H1 (cell line): ENCODE measurements around the gene ZNF692. TPM values are rescaled to one million over a fixed set of nuclear protein-coding genes. Genes with fewer than 3 reads are reported as not detected.

ENCODE experiments used
- CTCF ChIA-PET: fragments of 300-600 bp; sonication (Branson Sonifier 250); formaldehyde crosslinking; loops from one replicate; lab custom pipeline; 2021; ENCODE audit not compliant: partially characterized antibody; lab: Charles Lee
- POLR2A ChIA-PET: fragments of 300-600 bp; sonication (Branson Sonifier 250); formaldehyde crosslinking; loops from one replicate; lab custom pipeline; 2021; ENCODE audit warnings: inconsistent platforms; ENCODE audit not compliant: partially characterized antibody; lab: Charles Lee
- DNase-seq, 2 experiments: peaks; one replicate each; pipeline versions ENCODE4 v3.0.0 to v3.0.0-alpha.2; 2010 to 2022; ENCODE audit warnings: low spot score in 2 of 2, low read depth in 1 of 2, mixed read lengths in 1 of 2
- FAIRE-seq: peaks from 2 replicates; lab custom pipeline; 2011; peaks lifted over from hg19 to GRCh38; lab: Jason Lieb, UNC
- H2AFZ ChIP-seq: 2 replicates; pipeline ENCODE4 v1.8.1; 2012; ENCODE audit warnings: low read length, inconsistent platforms
- H2AK5ac ChIP-seq: 2 replicates; pipeline ENCODE4 v1.6.1; 2013; ENCODE audit warnings: low read depth, low read length
- H2BK120ac ChIP-seq: replicated peaks from 2 replicates; pipeline ENCODE3; 2013; ENCODE audit warnings: low read depth, low read length, inconsistent platforms
- H2BK12ac ChIP-seq: 2 replicates; pipeline ENCODE4 v1.6.1; 2013; ENCODE audit warnings: low read depth, low read length
- H2BK15ac ChIP-seq: 2 replicates; pipeline ENCODE4 v1.6.1; 2013; ENCODE audit warnings: low read length
- H2BK20ac ChIP-seq: 2 replicates; pipeline ENCODE4 v1.6.1; 2013; ENCODE audit warnings: low read length
- H2BK5ac ChIP-seq: 2 replicates; pipeline ENCODE4 v1.6.1; 2013; ENCODE audit warnings: low read depth, low read length
- H3K14ac ChIP-seq: 2 replicates; pipeline ENCODE4 v1.6.1; 2013; ENCODE audit warnings: inconsistent platforms; ENCODE audit not compliant: insufficient read length
- H3K18ac ChIP-seq: 2 replicates; pipeline ENCODE4 v1.6.1; 2013; ENCODE audit warnings: low read length; ENCODE audit errors: extremely low read depth
- H3K23ac ChIP-seq: 2 replicates; pipeline ENCODE4 v1.6.1; 2013; ENCODE audit warnings: inconsistent platforms; ENCODE audit not compliant: insufficient read length
- H3K23me2 ChIP-seq: 2 replicates; pipeline ENCODE4 v1.6.1; 2013; ENCODE audit warnings: low read depth, low read length
- H3K27ac ChIP-seq: 2 replicates; pipeline ENCODE4 v1.6.1; 2011; ENCODE audit warnings: low read depth, low read length, inconsistent platforms
- H3K27me3 ChIP-seq, 4 experiments: replicated peaks in 1 of 4; 1 replicate in 1 of 4; 2 replicates in 3 of 4; pipeline versions ENCODE4 v1.6.1 to v1.8.1; 2011 to 2013; ENCODE audit warnings: low read length in 3 of 4, mild to moderate bottlenecking in 3 of 4, inconsistent platforms in 2 of 4, mixed read lengths in 2 of 4, moderate library complexity in 1 of 4; ENCODE audit not compliant: control insufficient read depth in 3 of 4, insufficient read depth in 3 of 4; ENCODE audit errors: extremely low read depth in 1 of 4
- H3K36me3 ChIP-seq, 4 experiments: 2 replicates each; pipeline versions ENCODE4 v1.6.1 to v1.8.1; 2011 to 2013; ENCODE audit warnings: mild to moderate bottlenecking in 4 of 4, low read length in 3 of 4, moderate library complexity in 2 of 4, control low read depth in 1 of 4, inconsistent platforms in 1 of 4; ENCODE audit not compliant: insufficient read depth in 4 of 4, control insufficient read depth in 2 of 4
- H3K4ac ChIP-seq: replicated peaks from 2 replicates; pipeline ENCODE3; 2013; ENCODE audit warnings: low read length, low read depth, mixed read lengths, inconsistent platforms; ENCODE audit not compliant: insufficient read length
- H3K4me1 ChIP-seq, 4 experiments: replicated peaks in 1 of 4; 1 replicate in 1 of 4; 2 replicates in 3 of 4; pipeline versions ENCODE4 v1.6.1 to v1.8.1; 2011 to 2013; ENCODE audit warnings: low read length in 3 of 4, inconsistent platforms in 2 of 4, mixed read lengths in 1 of 4; ENCODE audit not compliant: insufficient read depth in 4 of 4, control insufficient read depth in 3 of 4
- H3K4me2 ChIP-seq, 2 experiments: 2 replicates each; pipeline versions ENCODE4 v1.6.1 to v1.8.1; 2011 to 2013; ENCODE audit warnings: low read depth in 2 of 2, low read length in 2 of 2, control low read depth in 1 of 2, inconsistent platforms in 1 of 2, mild to moderate bottlenecking in 1 of 2; ENCODE audit not compliant: insufficient read depth in 1 of 2
- H3K4me3 ChIP-seq, 4 experiments: fragments of 200-600, 300-600 bp in 1 of 4; sonication (generic), shearing (Covaris generic), sonication (Bioruptor Twin) in 1 of 4; 2 replicates each; pipeline versions ENCODE4 v1.5.1 to v1.8.1; 2011 to 2016; ENCODE audit warnings: low read length in 4 of 4, low read depth in 3 of 4, control low read depth in 2 of 4, inconsistent platforms in 2 of 4, mild to moderate bottlenecking in 2 of 4, mixed read lengths in 1 of 4, moderate library complexity in 1 of 4; ENCODE audit not compliant: insufficient read depth in 2 of 4; ENCODE audit errors: extremely low read depth in 1 of 4
- H3K56ac ChIP-seq: replicated peaks from 2 replicates; pipeline ENCODE3; 2013; ENCODE audit warnings: low read depth, mild to moderate bottlenecking, mixed read lengths, low read length, inconsistent platforms; ENCODE audit not compliant: insufficient read length
- H3K79me1 ChIP-seq: 2 replicates; pipeline ENCODE4 v1.6.1; 2013; ENCODE audit warnings: low read depth, low read length, control low read depth
- H3K79me2 ChIP-seq, 2 experiments: 2 replicates each; pipeline versions ENCODE4 v1.6.1 to v1.8.1; 2012 to 2013; ENCODE audit warnings: low read length in 2 of 2, mild to moderate bottlenecking in 2 of 2, inconsistent platforms in 1 of 2; ENCODE audit not compliant: insufficient read depth in 2 of 2, control insufficient read depth in 1 of 2
- H3K9ac ChIP-seq, 4 experiments: replicated peaks in 1 of 4; 1 replicate in 1 of 4; 2 replicates in 3 of 4; pipeline versions ENCODE4 v1.6.1 to v1.8.1; 2011 to 2013; ENCODE audit warnings: low read depth in 3 of 4, low read length in 3 of 4, control low read depth in 2 of 4, mild to moderate bottlenecking in 2 of 4, moderate library complexity in 2 of 4, inconsistent platforms in 1 of 4; ENCODE audit errors: extremely low read depth in 1 of 4
- H3K9me3 ChIP-seq, 2 experiments: 2 replicates each; pipeline versions ENCODE4 v1.6.1 to v1.8.1; 2012 to 2013; ENCODE audit warnings: mild to moderate bottlenecking in 2 of 2, moderate library complexity in 2 of 2, control low read depth in 1 of 2, inconsistent platforms in 1 of 2, low read depth in 1 of 2, low read length in 1 of 2, mixed read lengths in 1 of 2; ENCODE audit not compliant: insufficient read depth in 2 of 2
- H4K20me1 ChIP-seq, 2 experiments: replicated peaks in 1 of 2; 2 replicates each; pipeline versions ENCODE3 to v1.8.1; 2011 to 2013; ENCODE audit warnings: inconsistent platforms in 2 of 2, low read length in 2 of 2, mild to moderate bottlenecking in 1 of 2; ENCODE audit not compliant: insufficient read depth in 2 of 2, control insufficient read depth in 1 of 2
- H4K5ac ChIP-seq: 2 replicates; pipeline ENCODE4 v1.6.1; 2013; ENCODE audit warnings: low read length, low read depth, mixed read lengths, inconsistent platforms; ENCODE audit not compliant: insufficient read length
- H4K8ac ChIP-seq: 2 replicates; pipeline ENCODE4 v1.8.0; 2013; ENCODE audit warnings: mild to moderate bottlenecking, moderate library complexity, low read length, inconsistent platforms; ENCODE audit not compliant: insufficient read depth; ENCODE audit errors: extremely low read depth
- H4K91ac ChIP-seq: replicated peaks from 2 replicates; pipeline ENCODE3; 2013; ENCODE audit warnings: low read length, mixed read lengths, inconsistent platforms; ENCODE audit not compliant: insufficient read length
- ASH2L ChIP-seq: fragments of 200-600, 300-600 bp; sonication (generic); IDR thresholded peaks from one replicate; pipeline ENCODE4 v1.7.1; 2017; ENCODE audit warnings: low read length
- EP300 ChIP-seq, 2 experiments: IDR thresholded peaks; 1 replicate in 1 of 2; 2 replicates in 1 of 2; pipeline ENCODE4 v1.6.1; 2011 to 2012; ENCODE audit warnings: low read depth in 2 of 2, low read length in 2 of 2, mild to moderate bottlenecking in 2 of 2, borderline replicate concordance in 1 of 2, inconsistent platforms in 1 of 2, moderate library complexity in 1 of 2
- GABPA ChIP-seq: IDR thresholded peaks from 2 replicates; pipeline ENCODE4 v1.6.1; 2011; ENCODE audit warnings: mild to moderate bottlenecking, low read length, moderate library complexity, borderline replicate concordance; ENCODE audit not compliant: insufficient read depth
- NANOG ChIP-seq: IDR thresholded peaks from 2 replicates; pipeline ENCODE4 v1.6.1; 2011; ENCODE audit warnings: low read length, low read depth, mild to moderate bottlenecking, inconsistent platforms; ENCODE audit not compliant: insufficient read depth, poor library complexity, severe bottlenecking
- POLR2A ChIP-seq, 2 experiments: IDR thresholded peaks; 1 replicate in 1 of 2; 2 replicates in 1 of 2; pipeline ENCODE4 v1.6.1; 2011; ENCODE audit warnings: low read depth in 2 of 2, low read length in 2 of 2, mild to moderate bottlenecking in 2 of 2; ENCODE audit errors: control extremely low read depth in 1 of 2
- SP1 ChIP-seq: IDR thresholded peaks from 2 replicates; pipeline ENCODE4 v1.6.1; 2011; ENCODE audit warnings: low read depth, low read length
- SP2 ChIP-seq: IDR thresholded peaks from 2 replicates; pipeline ENCODE4 v1.6.1; 2012; ENCODE audit warnings: mild to moderate bottlenecking, low read length, inconsistent platforms
- TAF1 ChIP-seq: IDR thresholded peaks from 2 replicates; pipeline ENCODE4 v1.6.1; 2011; ENCODE audit warnings: mild to moderate bottlenecking, low read depth, low read length
- TCF12 ChIP-seq: IDR thresholded peaks from 2 replicates; pipeline ENCODE4 v1.6.1; 2011; ENCODE audit warnings: low read depth, mild to moderate bottlenecking, low read length
- USF2 ChIP-seq: IDR thresholded peaks from 2 replicates; pipeline ENCODE4 v1.6.1; 2011; ENCODE audit warnings: low read length, improper control_type of control experiment
- YY1 ChIP-seq: IDR thresholded peaks from 2 replicates; pipeline ENCODE4 v1.6.1; 2011; ENCODE audit warnings: low read depth, mild to moderate bottlenecking, low read length
- WGBS, 2 experiments: shearing (Covaris generic) in 1 of 2; methylation state at CpG; one replicate each; pipeline versions ENCODE4 v1.1.6 to v1.1.7; 2013 to 2015; ENCODE audit warnings: low lambda C conversion rate in 2 of 2, mixed read lengths in 2 of 2, inconsistent platforms in 1 of 2, low coverage in 1 of 2, missing lambda C conversion rate in 1 of 2; ENCODE audit not compliant: insufficient replicate concordance in 2 of 2, insufficient coverage in 1 of 2, insufficient read length in 1 of 2; ENCODE audit errors: extremely low coverage in 1 of 2, missing lambda C conversion rate in 1 of 2; 5-methylcytosine and 5-hydroxymethylcytosine counted together
- polyA plus RNA-seq, 7 experiments: library from polyadenylated mRNA; depleted of rRNA in 3 of 7; stranded (reverse) in 5 of 7; unstranded in 2 of 7; fragments of >200 nt in 5 of 7; fragments of 200-250 nt in 2 of 7; gene quantifications; 1 replicate in 5 of 7; 2 replicates in 1 of 7; 4 replicates in 1 of 7; pipeline versions ENCODE4 v1.2.1 to v1.2.3, GENCODE V29; 2011 to 2013; ENCODE audit warnings: missing spikeins in 2 of 7, mixed read lengths in 2 of 7
- total RNA-seq: library from RNA; stranded (reverse); fragmentation: NEBNext Ultra II Directional; extraction: Animal tissue kit (Norgen Biotek cat#: 25700); gene quantifications from 2 replicates; pipeline ENCODE4 v1.2.1, GENCODE V29; 2021
- TF ChIP-seq, protein P1 (sequence below): IDR thresholded peaks from 2 replicates; pipeline ENCODE4 v1.6.1; 2012; ENCODE audit warnings: inconsistent platforms

The ZNF692 gene
- total and polyA plus RNA-seq, 2 of the 8 experiments (the other 6 are each of a cell fraction or from before 2014, with no cell fraction given): 38.4 to 52.3 TPM

DNA sequence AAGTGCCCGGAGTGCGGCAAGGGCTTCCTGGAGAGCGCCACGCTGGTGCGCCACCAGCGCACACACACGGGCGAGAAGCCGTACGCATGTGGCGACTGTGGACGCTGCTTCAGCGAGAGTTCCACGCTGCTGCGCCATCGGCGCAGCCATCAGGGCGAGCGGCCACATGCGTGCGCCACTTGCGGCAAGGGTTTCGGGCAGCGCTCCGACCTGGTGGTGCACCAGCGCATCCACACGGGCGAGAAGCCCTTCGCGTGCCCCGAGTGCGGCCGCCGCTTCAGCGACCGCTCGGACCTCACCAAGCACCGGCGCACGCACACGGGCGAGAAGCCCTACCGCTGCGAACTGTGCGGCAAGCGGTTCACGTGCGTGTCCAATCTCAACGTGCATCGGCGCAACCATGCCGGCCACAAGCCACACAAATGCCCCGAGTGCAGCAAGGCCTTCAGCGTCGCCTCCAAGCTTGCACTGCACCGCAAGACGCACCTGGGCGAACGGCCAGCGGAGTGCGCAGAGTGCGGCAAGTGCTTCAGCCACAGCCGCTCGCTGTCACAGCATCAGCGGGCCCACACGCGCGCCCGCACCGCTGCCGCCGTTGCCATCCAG is 10.8 kb downstream of the ZNF692 start:
- Histone ChIP-seq H4K8ac (no peak overlapping the region), H3K23ac (no peak overlapping the region), H3K18ac (no peak overlapping the region), H3K4me3 (no peak overlapping the region), H2AK5ac (no peak overlapping the region), H3K79me1 (peaks cover 4% of the 10 kb centered on the region), H3K27ac (no peak overlapping the region), H4K5ac (no peak overlapping the region), H3K27me3 (no peaks in the 10 kb centered on the region), H2AFZ (no peak overlapping the region), H3K56ac (no peak overlapping the region), H3K79me2 (peaks cover 0 to 3% of the 10 kb centered on the region in 2 experiments; a peak in 1 of 4 replicates), H2BK20ac (no peak overlapping the region), H3K9ac (no peak overlapping the region), H3K4ac (no peak overlapping the region), H2BK120ac (no peak overlapping the region), H3K9me3 (no peaks in the 10 kb centered on the region), H3K4me2 (no peak overlapping the region), H3K14ac (no peak overlapping the region), H4K20me1 (peaks cover 4 to 24% of the 10 kb centered on the region in 2 experiments), H2BK15ac (no peak overlapping the region), H3K4me1 (no peaks in the 10 kb centered on the region), H2BK12ac (no peak overlapping the region), H3K36me3 (peaks cover 0 to 32% (median 26%) of the 10 kb centered on the region in 4 experiments; a peak in 7 of 8 replicates), H3K23me2 (no peaks in the 10 kb centered on the region), H2BK5ac (no peak overlapping the region), H4K91ac (no peak overlapping the region)
- WGBS, 2 experiments: 97% methylated on average over 64 of the region's 72 CpGs; no CpG with 5 or more reads in 1 of the 2 experiments
- no peak for FAIRE-seq
- DNase-seq: no peak
- ChIA-PET CTCF (interaction anchor here (1.1 to 1.5 kb wide), 2 partner anchors 10 to 66 kb away, joined by 3 read pairs; no protein-coding TSS in a partner anchor), POLR2A (interaction anchor here (1.0 to 6.7 kb wide), 3 partner anchors 12 to 50 kb away, joined by 3 to 47 read pairs (median 6); partner anchors contain the start of gene ZNF672)
- TF ChIP-seq, protein P1, sequence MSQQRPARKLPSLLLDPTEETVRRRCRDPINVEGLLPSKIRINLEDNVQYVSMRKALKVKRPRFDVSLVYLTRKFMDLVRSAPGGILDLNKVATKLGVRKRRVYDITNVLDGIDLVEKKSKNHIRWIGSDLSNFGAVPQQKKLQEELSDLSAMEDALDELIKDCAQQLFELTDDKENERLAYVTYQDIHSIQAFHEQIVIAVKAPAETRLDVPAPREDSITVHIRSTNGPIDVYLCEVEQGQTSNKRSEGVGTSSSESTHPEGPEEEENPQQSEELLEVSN: no peak
- no peak for TF ChIP-seq YY1
- no peak for TF ChIP-seq GABPA
- no peak for TF ChIP-seq TAF1
- no peak for TF ChIP-seq TCF12
- TF ChIP-seq EP300 (IDR thresholded peaks at IDR 0.05; ENCODE audit: borderline replicate concordance in 1 of 2, low read depth in 2 of 2, low read length in 2 of 2): no peak
- no peak for TF ChIP-seq POLR2A (IDR thresholded peaks at IDR 0.05; ENCODE audit: control extremely low read depth in 1 of 2, low read depth in 2 of 2, low read length in 2 of 2)
- TF ChIP-seq ASH2L: no peak
- TF ChIP-seq SP1: no peak
- no peak for TF ChIP-seq USF2
- TF ChIP-seq NANOG: no peak
- TF ChIP-seq SP2: no peak
